Caco-2 (cell line): Measurements from ENCODE around the gene SLCO6A1. TPM values are rescaled to one million over a fixed set of nuclear protein-coding genes. Genes with fewer than 3 reads are reported as not detected.

Experiments
- BruUV-seq: library from RNA; stranded (reverse); fragments of 400-500 nt; replicated peaks from 2 replicates; lab custom pipeline; 2021; lab: Mats Ljungman, UMichigan
- CTCF ChIA-PET: fragments of 300-600 bp; sonication (Branson Sonifier 250); formaldehyde crosslinking; loops from one replicate; lab custom pipeline; 2022; ENCODE audit warnings: antibody characterized with exemption; lab: Charles Lee
- POLR2A ChIA-PET: fragments of 300-600 bp; sonication (Branson Sonifier 250); formaldehyde crosslinking; loops from one replicate; lab custom pipeline; 2022; ENCODE audit warnings: antibody characterized with exemption; lab: Charles Lee
- DNase-seq, 2 experiments: peaks; one replicate each; pipeline versions ENCODE4 v3.0.0 to v3.0.0-alpha.2; 2020 to 2022
- H3K27me3 ChIP-seq: replicated peaks from 2 replicates; pipeline ENCODE4 v1.6.0; 2011; ENCODE audit warnings: low read length; ENCODE audit not compliant: control insufficient read depth, insufficient read depth
- H3K36me3 ChIP-seq: 2 replicates; pipeline ENCODE4 v1.5.1; 2011; ENCODE audit warnings: low read length; ENCODE audit not compliant: control insufficient read depth, insufficient read depth
- H3K4me1 ChIP-seq: fragments of 250-450 bp; sonication (Bioruptor Pico); 2 replicates; pipeline ENCODE4 v1.5.1; 2020; ENCODE audit warnings: mild to moderate bottlenecking
- H3K4me3 ChIP-seq: 2 replicates; pipeline ENCODE4 v1.5.1; 2011; ENCODE audit warnings: low read depth, mild to moderate bottlenecking, control low read depth, low read length
- H3K9me3 ChIP-seq: fragments of 250-450 bp; sonication (Bioruptor Pico); 2 replicates; pipeline ENCODE4 v1.5.1; 2020; ENCODE audit warnings: mild to moderate bottlenecking, moderate library complexity
- H3K27ac Mint-ChIP-seq: one replicate; pipeline ENCODE4 v1.8.0; 2022; ENCODE audit warnings: mixed read lengths; ENCODE audit not compliant: unreplicated experiment
- H3K27me3 Mint-ChIP-seq: one replicate; pipeline ENCODE4 v1.8.0; 2022; ENCODE audit warnings: mixed read lengths; ENCODE audit not compliant: insufficient read depth, unreplicated experiment
- H3K36me3 Mint-ChIP-seq: one replicate; pipeline ENCODE4 v1.8.0; 2022; ENCODE audit warnings: mild to moderate bottlenecking, mixed read lengths; ENCODE audit not compliant: insufficient read depth, unreplicated experiment
- H3K4me1 Mint-ChIP-seq: one replicate; pipeline ENCODE4 v1.8.0; 2022; ENCODE audit warnings: low read depth, mixed read lengths; ENCODE audit not compliant: unreplicated experiment
- H3K4me3 Mint-ChIP-seq: one replicate; pipeline ENCODE4 v1.8.0; 2022; ENCODE audit warnings: mild to moderate bottlenecking, moderate library complexity, mixed read lengths; ENCODE audit not compliant: unreplicated experiment
- H3K9me3 Mint-ChIP-seq: one replicate; pipeline ENCODE4 v1.8.0; 2022; ENCODE audit warnings: mixed read lengths; ENCODE audit not compliant: unreplicated experiment
- CTCF ChIP-seq, 2 experiments: fragments of 200-600 bp in 1 of 2; IDR thresholded peaks; 1 replicate in 1 of 2; 2 replicates in 1 of 2; pipeline versions ENCODE4 v1.5.1 to v1.8.0; 2011 to 2022; ENCODE audit warnings: antibody characterized with exemption in 1 of 2, control low read depth in 1 of 2, inconsistent platforms in 1 of 2, low read depth in 1 of 2, low read length in 1 of 2, mild to moderate bottlenecking in 1 of 2, moderate library complexity in 1 of 2; ENCODE audit not compliant: insufficient read depth in 1 of 2, severe bottlenecking in 1 of 2, unreplicated experiment in 1 of 2
- intact Hi-C: fragments of 100-400 bp; cut with micrococcal nuclease; formaldehyde crosslinking; loops from one replicate; pipeline ENCODE4 v1.10.0; 2022; ENCODE audit not compliant: unreplicated experiment
- total RNA-seq: library from RNA; stranded (reverse); gene quantifications from 2 replicates; pipeline ENCODE4 v1.2.3, GENCODE V29; 2022

The SLCO6A1 gene
- total RNA-seq, 1 experiment from 2014 or later = not detected

- Mint-ChIP-seq H3K27me3 (no peaks in the 10 kb centered on the region), H3K27ac (no peak overlapping the region), H3K4me1 (no peaks in the 10 kb centered on the region), H3K9me3 (no peaks in the 10 kb centered on the region), H3K36me3 (no peaks in the 10 kb centered on the region), H3K4me3 (no peak overlapping the region)
- TF ChIP-seq CTCF (IDR thresholded peaks at IDR 0.05; ENCODE audit: insufficient read depth in 1 of 2, low read depth in 1 of 2, low read length in 1 of 2, severe bottlenecking in 1 of 2, unreplicated experiment in 1 of 2) = peak; percentile 61 to 79
- H3K4me3 ChIP-seq = no peak overlapping the region
- intact Hi-C loops = loop anchor here (1.0 kb wide), 2 partner anchors 95 to 124 kb away; no protein-coding TSS in a partner anchor
- ChIA-PET POLR2A (no interaction called here), CTCF (interaction anchor here (1.0 kb wide), 1 partner anchor 123 kb away, joined by 4 read pairs; no protein-coding TSS in a partner anchor)
- no peaks in the 10 kb centered on the region for H3K9me3 ChIP-seq
- H3K36me3 ChIP-seq = no peaks in the 10 kb centered on the region
- peak; percentile 58 to 66 for DNase-seq
- BruUV-seq = no TSS peak
- H3K27me3 ChIP-seq = no peaks in the 10 kb centered on the region
- H3K4me1 ChIP-seq = no peaks in the 10 kb centered on the region
Measured at GRCh38 chr5:102545175-102545574, 46.4 kb upstream of the SLCO6A1 start.

GRCh38 chr5:102542057-102542456 lies 43.3 kb upstream of the SLCO6A1 start:
- POLR2A ChIA-PET = no interaction called here
- intact Hi-C loops = no loop called here

GRCh38 chr5:102539996-102540728 lies 41.4 kb upstream of the SLCO6A1 start:
- no peaks in the 10 kb centered on the region for H3K36me3 ChIP-seq
- H3K36me3 Mint-ChIP-seq = no peaks in the 10 kb centered on the region
- no peak overlapping the region for H3K27ac Mint-ChIP-seq
- ChIA-PET CTCF (no interaction called here), POLR2A (no interaction called here)
- intact Hi-C loops = no loop called here
- no peak for TF ChIP-seq CTCF (IDR thresholded peaks at IDR 0.05; ENCODE audit: insufficient read depth in 1 of 2, low read depth in 1 of 2, low read length in 1 of 2, severe bottlenecking in 1 of 2, unreplicated experiment in 1 of 2)
- no peak overlapping the region for H3K4me3 Mint-ChIP-seq
- no peaks in the 10 kb centered on the region for H3K4me1 Mint-ChIP-seq
- H3K4me1 ChIP-seq = no peaks in the 10 kb centered on the region
- H3K4me3 ChIP-seq = no peak overlapping the region
- H3K27me3 ChIP-seq = no peaks in the 10 kb centered on the region
- BruUV-seq = no TSS peak
- H3K9me3 ChIP-seq = no peaks in the 10 kb centered on the region
- H3K27me3 Mint-ChIP-seq = no peaks in the 10 kb centered on the region
- no peaks in the 10 kb centered on the region for H3K9me3 Mint-ChIP-seq
- no peak for DNase-seq

More at GRCh38 chr5:102542057-102542456, 43.3 kb upstream of the SLCO6A1 start:
- H3K9me3 Mint-ChIP-seq = no peaks in the 10 kb centered on the region
- DNase-seq = no peak
- TF ChIP-seq CTCF (IDR thresholded peaks at IDR 0.05; ENCODE audit: insufficient read depth in 1 of 2, low read depth in 1 of 2, low read length in 1 of 2, severe bottlenecking in 1 of 2, unreplicated experiment in 1 of 2) = no peak
- CTCF ChIA-PET = no interaction called here
- no peaks in the 10 kb centered on the region for H3K9me3 ChIP-seq
- H3K4me3 ChIP-seq = no peak overlapping the region
- H3K27ac Mint-ChIP-seq = no peak overlapping the region
- H3K4me1 Mint-ChIP-seq = no peaks in the 10 kb centered on the region
- no peaks in the 10 kb centered on the region for H3K36me3 ChIP-seq
- H3K27me3 Mint-ChIP-seq = no peaks in the 10 kb centered on the region
- no peaks in the 10 kb centered on the region for H3K27me3 ChIP-seq
- H3K36me3 Mint-ChIP-seq = no peaks in the 10 kb centered on the region
- H3K4me1 ChIP-seq = no peaks in the 10 kb centered on the region
- no TSS peak for BruUV-seq
- no peak overlapping the region for H3K4me3 Mint-ChIP-seq
